Activated T-helper 17 cell treated with anti-CD3 and anti-CD28 coated beads, Interleukin-2, amount 50 U/mL, for 72 hours (primary cell): ENCODE data around the gene NME9. TPM values are rescaled to one million over a fixed set of nuclear protein-coding genes. Genes with fewer than 3 reads are reported as not detected.

Source experiments
- ATAC-seq: fragments of 150-1000 bp; cut with Tn5 transposase; replicated peaks from 2 replicates; pipeline ENCODE4 v1.10.0; 2021; ENCODE audit warnings: mild to moderate bottlenecking, moderate library complexity
- H3K27ac Mint-ChIP-seq: one replicate; pipeline ENCODE4 v1.8.0; 2022; ENCODE audit warnings: mixed read lengths
- H3K27me3 Mint-ChIP-seq: one replicate; pipeline ENCODE4 v1.8.0; 2022; ENCODE audit warnings: mixed read lengths
- H3K36me3 Mint-ChIP-seq: one replicate; pipeline ENCODE4 v1.8.0; 2022; ENCODE audit warnings: low read depth, mild to moderate bottlenecking, mixed read lengths
- H3K4me1 Mint-ChIP-seq: one replicate; pipeline ENCODE4 v1.8.0; 2022; ENCODE audit warnings: mixed read lengths
- H3K4me3 Mint-ChIP-seq: one replicate; pipeline ENCODE4 v1.8.0; 2022; ENCODE audit warnings: mild to moderate bottlenecking, mixed read lengths
- H3K9me3 Mint-ChIP-seq: one replicate; pipeline ENCODE4 v1.8.0; 2022; ENCODE audit warnings: mixed read lengths
- total RNA-seq, 2 donors: library from RNA; stranded (reverse); gene quantifications; one replicate each; pipeline ENCODE4 v1.2.3, GENCODE V29; 2022

Gene NME9
- total RNA-seq, 2 donors from 2014 or later = 1.6 to 6.8 TPM

DNA sequence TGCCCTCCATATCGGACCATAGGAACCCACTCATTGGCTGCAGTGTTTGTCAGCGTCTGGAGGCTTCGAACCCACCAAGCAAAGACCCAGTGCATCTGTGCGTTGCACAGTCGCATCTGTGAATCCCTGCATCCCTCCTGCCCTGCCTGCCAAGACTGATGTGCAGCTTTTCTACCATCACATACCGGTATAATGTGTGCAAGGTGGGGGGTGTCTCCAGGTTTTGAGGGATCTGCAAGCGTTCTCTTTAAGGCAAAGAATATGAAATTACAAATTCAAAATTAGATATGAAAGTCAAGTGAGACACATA is 288 bp upstream of the NME9 start:
- Mint-ChIP-seq H3K36me3 (no peaks in the 10 kb centered on the region), H3K27me3 (no peaks in the 10 kb centered on the region), H3K27ac (peak overlapping the region; percentile 90), H3K4me3 (peak overlapping the region; percentile 90), H3K9me3 (no peaks in the 10 kb centered on the region), H3K4me1 (peaks cover 23% of the 10 kb centered on the region)
- no peak for ATAC-seq

DNA sequence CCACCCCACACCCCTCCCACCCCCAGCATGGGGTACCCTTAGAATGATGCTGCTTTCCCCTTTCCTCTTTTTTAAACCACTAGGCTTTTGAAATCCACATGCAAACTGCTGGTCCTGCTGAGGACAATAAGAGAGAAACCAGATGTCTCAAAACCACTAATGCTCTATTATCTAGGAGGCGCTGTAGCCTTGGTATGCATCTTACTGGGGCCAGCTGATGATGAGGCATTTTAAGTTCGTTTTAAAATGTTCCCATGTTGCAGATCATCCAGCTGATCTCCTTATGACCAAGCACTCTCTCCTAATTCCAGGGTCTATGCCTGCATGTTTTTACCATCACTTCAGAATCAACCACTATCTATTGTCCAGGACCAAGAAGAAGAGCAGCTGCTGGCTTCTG is 1.3 kb downstream of the NME9 start:
- peak overlapping the region; percentile 90 for H3K27ac Mint-ChIP-seq
- H3K4me1 Mint-ChIP-seq = peaks cover 27% of the 10 kb centered on the region

DNA sequence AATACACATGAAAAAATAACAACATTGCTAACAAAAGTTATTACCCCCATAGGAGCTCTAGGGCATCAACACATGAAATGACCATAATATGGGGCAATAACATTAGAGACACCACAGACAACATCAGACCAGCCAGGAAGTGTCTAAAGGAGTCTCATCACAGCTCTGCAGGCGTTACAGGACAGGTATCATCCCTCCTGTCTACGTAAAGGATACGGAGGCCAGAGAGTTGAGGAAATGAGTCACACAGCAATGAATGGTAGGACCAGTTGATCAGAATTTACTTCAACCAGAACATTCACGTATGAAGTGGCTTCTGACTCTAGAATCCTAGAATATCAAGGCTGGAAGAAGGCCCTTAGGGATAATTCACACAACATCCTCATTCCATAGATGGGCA is 1.8 kb downstream of the NME9 start:
- no peaks in the 10 kb centered on the region for H3K27me3 Mint-ChIP-seq
- peak; percentile 56 for ATAC-seq
- peaks cover 27% of the 10 kb centered on the region for H3K4me1 Mint-ChIP-seq
- H3K27ac Mint-ChIP-seq = peak overlapping the region; percentile 90
- H3K4me3 Mint-ChIP-seq = peak overlapping the region; percentile 90
- H3K9me3 Mint-ChIP-seq = no peaks in the 10 kb centered on the region
- H3K36me3 Mint-ChIP-seq = no peaks in the 10 kb centered on the region

More for the DNA sequence above, 1.3 kb downstream of the NME9 start:
- no peaks in the 10 kb centered on the region for H3K27me3 Mint-ChIP-seq
- no peak for ATAC-seq
- H3K4me3 Mint-ChIP-seq = peak overlapping the region; percentile 90
- H3K9me3 Mint-ChIP-seq = no peaks in the 10 kb centered on the region
- H3K36me3 Mint-ChIP-seq = no peaks in the 10 kb centered on the region

DNA sequence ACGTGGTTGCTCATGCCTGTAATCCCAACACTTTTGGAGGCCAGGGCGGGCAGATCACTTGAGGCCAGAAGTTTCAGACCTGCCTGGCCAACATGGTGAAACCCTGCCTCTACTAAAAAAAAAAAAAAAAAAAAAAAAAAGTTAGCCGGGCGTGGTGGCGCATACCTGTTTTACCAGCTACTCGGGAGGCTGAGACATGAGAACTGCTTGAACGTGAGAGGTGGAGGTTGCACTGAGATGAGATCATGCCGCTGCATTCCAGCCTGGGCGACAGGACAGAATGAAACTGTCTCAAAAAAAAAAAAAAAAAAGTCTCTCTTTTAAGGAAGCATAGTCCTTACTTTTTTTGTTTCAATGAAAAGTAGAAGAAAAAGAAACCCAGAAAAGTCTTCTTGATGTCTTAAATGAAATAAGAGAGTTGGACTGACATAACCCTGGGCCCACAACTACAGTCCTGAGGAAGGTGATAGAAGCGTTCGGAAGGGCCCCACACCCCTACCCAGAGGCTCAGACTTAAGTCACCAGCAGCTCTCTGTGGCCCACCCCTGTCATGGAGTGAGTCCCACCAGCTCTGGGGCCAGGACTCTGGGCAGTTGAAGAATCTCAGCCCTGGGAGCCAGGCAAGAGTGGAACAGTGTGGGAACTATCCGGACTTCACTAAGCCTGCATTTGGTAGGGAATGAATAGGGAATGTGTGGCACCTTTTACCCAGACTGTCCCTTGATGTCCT is 2.6 kb downstream of the NME9 start:
- no peaks in the 10 kb centered on the region for H3K27me3 Mint-ChIP-seq
- H3K36me3 Mint-ChIP-seq = no peaks in the 10 kb centered on the region
- no peaks in the 10 kb centered on the region for H3K9me3 Mint-ChIP-seq
- peak overlapping the region; percentile 90 for H3K4me3 Mint-ChIP-seq
- peaks cover 32% of the 10 kb centered on the region for H3K4me1 Mint-ChIP-seq
- no peak for ATAC-seq
- H3K27ac Mint-ChIP-seq = peak overlapping the region; percentile 90

DNA sequence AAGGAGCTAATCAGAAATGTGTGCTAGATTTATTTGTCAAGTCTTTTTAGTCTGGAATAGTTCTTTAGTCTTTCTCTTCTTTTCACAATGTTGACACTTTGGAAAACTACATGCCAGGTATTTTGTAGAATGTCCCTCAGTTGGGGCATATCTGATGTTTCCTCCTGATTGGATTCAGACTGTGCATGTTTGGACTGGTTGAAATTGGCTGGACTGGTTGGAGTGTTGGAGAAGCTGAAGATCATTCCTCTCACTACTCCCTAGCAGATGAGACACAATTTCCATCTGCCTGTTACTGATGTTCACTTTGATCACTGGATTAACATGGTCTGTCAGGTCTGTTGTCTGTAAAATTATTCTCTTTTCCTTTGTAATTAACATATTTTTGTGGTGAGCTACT is 3.7 kb downstream of the NME9 start:
- H3K27ac Mint-ChIP-seq = no peak overlapping the region
- H3K4me3 Mint-ChIP-seq = no peak overlapping the region
- no peak for ATAC-seq
- H3K27me3 Mint-ChIP-seq = no peaks in the 10 kb centered on the region
- no peaks in the 10 kb centered on the region for H3K36me3 Mint-ChIP-seq
- H3K9me3 Mint-ChIP-seq = no peaks in the 10 kb centered on the region
- peaks cover 28% of the 10 kb centered on the region for H3K4me1 Mint-ChIP-seq

DNA sequence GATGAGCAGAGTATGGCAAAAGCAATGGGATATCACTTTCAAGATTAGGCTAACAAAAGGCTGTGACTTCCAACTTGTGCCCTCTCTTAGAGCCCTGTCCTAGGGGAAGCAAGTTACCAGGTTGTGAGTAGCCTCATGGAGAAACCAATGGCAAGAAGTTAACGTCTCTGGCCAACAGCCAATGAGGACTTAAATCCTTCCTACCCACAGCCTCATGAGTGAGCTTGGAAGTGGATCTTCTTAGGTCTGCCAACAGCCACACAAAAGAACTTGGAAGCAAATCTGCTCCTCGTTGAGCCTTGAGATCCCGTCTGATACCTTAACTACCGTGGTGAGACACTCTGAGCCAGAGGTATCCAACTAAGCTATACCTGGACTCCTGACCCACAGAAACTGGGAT is 5.7 kb downstream of the NME9 start:
- Mint-ChIP-seq H3K27me3 (no peaks in the 10 kb centered on the region), H3K9me3 (no peaks in the 10 kb centered on the region), H3K4me1 (peaks cover 21% of the 10 kb centered on the region), H3K27ac (peak overlapping the region; percentile 57), H3K4me3 (no peak overlapping the region), H3K36me3 (no peaks in the 10 kb centered on the region)
- no peak for ATAC-seq

DNA sequence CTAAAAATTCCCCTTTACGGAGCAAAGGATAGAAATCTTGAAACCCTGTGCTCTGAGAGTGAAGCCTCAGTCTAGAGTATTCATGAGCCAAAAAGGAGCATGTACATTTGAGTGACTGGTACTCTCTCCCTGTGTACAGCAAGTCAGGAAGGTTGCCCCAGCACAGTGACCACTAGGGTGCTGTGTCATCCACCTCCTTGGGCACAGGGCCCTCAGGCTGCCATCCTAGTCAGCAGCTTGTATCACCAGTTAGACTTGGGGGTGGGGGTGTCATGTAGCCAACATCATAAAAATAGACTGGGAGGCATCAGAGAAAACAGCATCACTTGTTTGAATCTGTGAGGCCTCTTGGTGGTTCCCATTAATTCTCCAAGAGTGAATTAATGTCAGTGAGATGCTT is 12.0 kb downstream of the NME9 start:
- no peak for ATAC-seq
- Mint-ChIP-seq H3K4me3 (no peak overlapping the region), H3K27ac (no peak overlapping the region), H3K36me3 (no peaks in the 10 kb centered on the region), H3K9me3 (peaks cover under 1% of the 10 kb centered on the region), H3K27me3 (no peaks in the 10 kb centered on the region), H3K4me1 (peaks cover 5% of the 10 kb centered on the region)

DNA sequence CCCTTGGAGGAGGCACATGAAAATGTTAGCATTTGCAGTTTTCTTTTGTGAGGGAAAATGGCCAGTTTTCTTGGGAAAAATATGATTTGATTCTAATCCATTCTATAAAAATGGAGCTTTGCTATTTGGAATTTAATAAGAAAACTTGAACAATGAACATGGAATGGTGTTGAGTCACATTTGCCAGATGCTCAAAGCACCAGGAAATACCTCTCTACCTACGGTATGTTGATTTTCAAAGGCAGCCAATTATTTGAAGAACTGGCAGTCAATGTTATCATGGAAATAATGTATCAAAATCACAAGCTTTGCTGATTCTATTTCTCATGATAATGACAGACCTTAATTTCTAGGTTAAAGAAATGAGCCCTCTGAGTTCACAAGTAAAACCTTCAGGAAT is 14.9 kb downstream of the NME9 start:
- Mint-ChIP-seq H3K36me3 (no peaks in the 10 kb centered on the region), H3K27me3 (no peaks in the 10 kb centered on the region), H3K27ac (no peak overlapping the region), H3K4me1 (no peaks in the 10 kb centered on the region), H3K4me3 (no peak overlapping the region), H3K9me3 (peaks cover 19% of the 10 kb centered on the region)
- no peak for ATAC-seq

DNA sequence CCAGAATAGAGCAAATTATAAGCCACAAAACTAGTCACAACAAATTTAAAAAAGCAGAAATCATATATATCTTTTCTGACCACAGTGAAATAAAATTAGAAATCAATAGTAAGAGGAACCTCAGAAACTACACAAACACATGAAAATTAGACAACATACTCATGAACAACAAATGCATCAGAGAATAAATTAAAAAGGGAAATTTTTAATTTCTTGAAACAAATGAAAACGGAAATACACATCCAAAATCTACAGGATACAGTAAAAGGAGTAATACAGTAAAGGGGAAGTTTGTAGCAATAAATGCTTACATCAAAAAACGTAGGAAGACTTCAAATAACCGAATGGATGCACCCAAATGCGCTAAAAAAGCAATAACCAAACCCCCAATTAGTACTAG is 19.2 kb downstream of the NME9 start:
- Mint-ChIP-seq H3K36me3 (peaks cover 6% of the 10 kb centered on the region), H3K4me1 (no peaks in the 10 kb centered on the region), H3K27me3 (no peaks in the 10 kb centered on the region), H3K4me3 (no peak overlapping the region), H3K27ac (no peak overlapping the region), H3K9me3 (peaks cover 27% of the 10 kb centered on the region)
- no peak for ATAC-seq

DNA sequence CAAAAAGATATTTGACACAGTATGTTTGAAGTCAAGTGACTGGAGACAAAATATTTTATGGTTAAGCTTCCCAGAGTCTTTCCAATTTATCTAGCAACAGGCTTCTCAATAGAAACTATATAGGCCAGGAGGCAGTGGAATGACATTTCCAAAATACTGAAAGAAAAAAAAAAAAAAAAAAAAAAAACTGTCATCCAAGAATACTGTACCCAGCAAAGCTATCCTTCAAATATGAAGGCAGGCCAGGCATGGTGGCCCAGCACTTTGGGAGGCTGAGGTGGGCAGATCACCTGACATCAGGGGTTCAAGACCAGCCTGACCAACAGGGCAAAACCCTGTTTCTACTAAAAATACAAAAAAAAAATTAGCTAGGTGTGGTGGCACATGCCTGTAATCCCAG is 20.9 kb downstream of the NME9 start:
- no peaks in the 10 kb centered on the region for H3K4me1 Mint-ChIP-seq
- peaks cover 11% of the 10 kb centered on the region for H3K36me3 Mint-ChIP-seq
- no peaks in the 10 kb centered on the region for H3K27me3 Mint-ChIP-seq
- peaks cover 27% of the 10 kb centered on the region for H3K9me3 Mint-ChIP-seq
- no peak overlapping the region for H3K4me3 Mint-ChIP-seq
- H3K27ac Mint-ChIP-seq = no peak overlapping the region
- no peak for ATAC-seq

DNA sequence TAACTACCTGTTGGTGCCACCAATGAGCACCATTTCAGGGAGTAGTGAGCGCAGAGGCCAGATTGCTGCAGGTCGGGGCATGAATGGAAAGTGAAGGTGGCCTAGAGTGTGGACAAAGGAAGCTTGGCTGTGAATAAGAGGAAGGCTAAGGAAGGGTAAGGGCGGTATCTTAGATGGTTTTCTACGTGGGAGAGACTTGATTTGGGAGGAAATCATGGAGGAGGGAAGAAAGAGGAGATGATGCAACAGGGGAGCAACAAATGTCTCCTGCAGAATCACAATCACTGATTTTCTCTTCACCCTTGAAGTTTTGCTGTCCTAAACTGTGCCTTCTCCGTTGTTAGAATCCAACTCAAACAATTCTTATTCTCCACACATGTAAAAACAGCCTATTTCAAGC is 21.8 kb downstream of the NME9 start:
- Mint-ChIP-seq H3K4me1 (no peaks in the 10 kb centered on the region), H3K36me3 (peaks cover 11% of the 10 kb centered on the region), H3K27ac (no peak overlapping the region), H3K4me3 (no peak overlapping the region), H3K27me3 (no peaks in the 10 kb centered on the region), H3K9me3 (peaks cover 27% of the 10 kb centered on the region)
- no peak for ATAC-seq

DNA sequence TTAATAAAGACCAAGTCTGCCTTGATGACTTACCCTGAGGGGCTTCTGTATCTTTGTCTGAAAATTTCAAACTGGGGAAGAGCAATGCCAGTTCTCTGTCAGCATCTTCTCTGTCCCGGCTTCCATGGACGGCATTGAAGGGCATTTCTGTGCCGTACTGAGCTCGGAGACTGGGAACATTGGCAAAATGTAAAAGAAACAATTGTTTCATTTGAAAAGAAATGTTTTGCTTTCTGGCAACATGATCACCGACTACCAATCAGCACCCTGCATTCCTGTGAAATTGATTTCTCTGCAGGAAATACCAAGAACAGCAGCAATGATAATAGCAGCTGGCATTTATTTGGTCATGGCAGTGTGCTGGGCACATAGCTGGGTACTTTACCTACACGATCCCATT is 26.2 kb downstream of the NME9 start:
- Mint-ChIP-seq H3K27me3 (no peaks in the 10 kb centered on the region), H3K27ac (no peak overlapping the region), H3K4me3 (no peak overlapping the region), H3K36me3 (peaks cover 25% of the 10 kb centered on the region), H3K4me1 (peaks cover 4% of the 10 kb centered on the region), H3K9me3 (peaks cover 7% of the 10 kb centered on the region)
- no peak for ATAC-seq

DNA sequence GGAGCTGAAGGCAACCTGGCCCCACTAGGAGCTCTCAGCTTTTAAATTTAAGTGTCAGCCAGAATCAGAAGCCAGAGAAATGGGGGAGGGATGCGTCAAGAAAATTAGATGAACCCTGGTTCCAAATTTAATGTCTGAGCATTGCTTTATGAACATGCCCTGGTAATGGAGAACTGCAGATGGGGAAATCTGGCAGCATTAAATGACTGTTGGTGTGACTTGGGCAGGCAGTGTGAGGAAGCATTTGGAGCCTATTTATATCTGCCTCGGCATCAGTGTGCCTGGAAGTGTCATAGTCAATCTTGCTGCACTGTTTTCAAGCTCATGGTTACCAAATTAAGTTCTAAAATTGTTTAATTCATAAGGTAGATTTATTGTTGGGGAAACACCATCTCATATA is 29.0 kb downstream of the NME9 start:
- H3K27ac Mint-ChIP-seq = peak overlapping the region; percentile 65
- no peaks in the 10 kb centered on the region for H3K9me3 Mint-ChIP-seq
- H3K4me1 Mint-ChIP-seq = peaks cover 19% of the 10 kb centered on the region
- no peak overlapping the region for H3K4me3 Mint-ChIP-seq
- peaks cover 46% of the 10 kb centered on the region for H3K36me3 Mint-ChIP-seq
- H3K27me3 Mint-ChIP-seq = no peaks in the 10 kb centered on the region
- no peak for ATAC-seq

DNA sequence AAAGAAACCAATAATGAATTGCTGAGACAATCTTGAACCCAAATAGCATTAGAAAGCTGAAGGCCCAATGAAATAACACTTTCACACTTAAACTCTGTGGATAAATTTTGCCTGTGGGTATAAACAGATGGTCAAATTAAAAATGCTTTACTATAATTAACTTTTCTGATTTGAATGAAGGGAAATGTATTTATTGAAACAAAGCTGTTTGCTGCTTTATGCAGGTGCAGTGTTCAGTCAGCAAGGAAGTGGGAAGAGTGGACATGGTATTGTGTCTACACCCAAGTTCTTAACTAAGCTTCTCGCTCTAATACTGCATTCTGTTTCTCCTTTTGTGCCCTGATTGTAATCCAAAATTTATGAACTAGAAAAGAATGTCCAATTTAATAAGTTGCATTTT is 31.8 kb downstream of the NME9 start:
- Mint-ChIP-seq H3K36me3 (peaks cover 67% of the 10 kb centered on the region), H3K27ac (peak overlapping the region; percentile 95), H3K9me3 (no peaks in the 10 kb centered on the region), H3K27me3 (no peaks in the 10 kb centered on the region), H3K4me1 (peaks cover 30% of the 10 kb centered on the region), H3K4me3 (peak overlapping the region; percentile 76)
- ATAC-seq = no peak

DNA sequence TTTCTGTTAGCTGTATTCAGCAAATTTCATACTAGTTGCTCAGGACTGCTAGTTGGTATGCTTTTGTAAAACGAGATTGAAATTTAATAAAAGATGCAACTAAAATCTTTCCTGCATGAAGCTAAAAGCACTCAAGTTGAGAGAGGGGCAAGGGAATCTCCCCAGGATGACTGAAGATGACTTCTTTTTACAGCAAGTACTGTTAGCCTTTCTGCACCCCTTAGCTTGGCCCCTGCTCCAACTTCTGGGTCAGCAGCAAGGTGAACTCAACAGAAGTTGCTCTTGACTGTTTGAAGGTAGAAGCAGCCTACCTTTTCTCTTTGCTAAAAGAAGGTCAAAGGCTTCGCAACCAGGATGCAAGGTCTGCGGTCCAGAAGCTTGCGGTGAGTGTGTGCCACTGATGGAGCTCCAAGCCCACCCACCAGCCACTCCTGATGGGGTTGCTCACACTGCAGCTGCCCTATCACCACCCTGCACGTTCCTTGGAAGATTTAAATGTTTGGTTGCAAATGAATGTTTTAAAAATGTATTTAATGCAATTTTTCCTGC is 32.5 kb downstream of the NME9 start:
- H3K4me3 Mint-ChIP-seq = peak overlapping the region; percentile 76
- peaks cover 75% of the 10 kb centered on the region for H3K36me3 Mint-ChIP-seq
- peak; percentile 71 for ATAC-seq
- H3K9me3 Mint-ChIP-seq = no peaks in the 10 kb centered on the region
- peak overlapping the region; percentile 95 for H3K27ac Mint-ChIP-seq
- H3K4me1 Mint-ChIP-seq = peaks cover 30% of the 10 kb centered on the region
- no peaks in the 10 kb centered on the region for H3K27me3 Mint-ChIP-seq
